ENCODE data around the gene STRN3. TPM values are rescaled to one million over a fixed set of nuclear protein-coding genes. Genes with fewer than 3 reads are reported as not detected.

Gene STRN3
- total and polyA plus RNA-seq, 2 of the 8 experiments (the other 6 are each of a cell fraction or from before 2014, with no cell fraction given), result 8.7 to 38.1 TPM

GRCh38 chr14:30996892-30997659 is 29.1 kb downstream of the STRN3 start:
- FAIRE-seq (no peak), DNase-seq (ENCODE audit: low read depth in 1 of 2, low spot score in 2 of 2) (no peak)
- Histone ChIP-seq H3K4me1 (replicated peaks in 1 of 4; ENCODE audit: control insufficient read depth in 3 of 4, insufficient read depth in 4 of 4, low read length in 3 of 4) (peaks cover 6 to 17% (median 9%) of the 10 kb centered on the region in 4 experiments; a peak in 6 of 7 replicates), H3K4me3 (ENCODE audit: extremely low read depth in 1 of 4, insufficient read depth in 2 of 4, low read depth in 3 of 4, low read length in 4 of 4) (0 out of 8 replicates have a peak overlapping the region, but pooled peaks of 1 of the 4 experiments have one; percentile 4), H3K27ac (ENCODE audit: low read depth, low read length) (no peak overlapping the region), H2BK20ac (ENCODE audit: low read length) (no peak overlapping the region), H3K23me2 (ENCODE audit: low read depth, low read length) (no peaks in the 10 kb centered on the region), H3K79me2 (ENCODE audit: control insufficient read depth in 1 of 2, insufficient read depth in 2 of 2, low read length in 2 of 2) (peaks cover 9 to 94% of the 10 kb centered on the region in 2 experiments), H2BK15ac (ENCODE audit: low read length) (no peak overlapping the region), H3K56ac (replicated peaks; ENCODE audit: insufficient read length, low read depth, low read length) (no peak overlapping the region), H3K9me3 (ENCODE audit: insufficient read depth in 2 of 2, low read depth in 1 of 2, low read length in 1 of 2) (peaks cover 0 to 3% of the 10 kb centered on the region in 2 experiments; a peak in 1 of 4 replicates), H2BK5ac (ENCODE audit: low read depth, low read length) (0 out of 2 replicates have a peak overlapping the region, but pooled peaks have one; percentile 45), H4K8ac (ENCODE audit: extremely low read depth, insufficient read depth, low read length) (no peak overlapping the region), H2BK120ac (replicated peaks; ENCODE audit: low read depth, low read length) (no peak overlapping the region), H3K14ac (ENCODE audit: insufficient read length) (no peak overlapping the region), H3K18ac (ENCODE audit: extremely low read depth, low read length) (peak overlapping the region; percentile 53; the same call in 1 of the 2 replicates), H3K9ac (replicated peaks in 1 of 4; ENCODE audit: extremely low read depth in 1 of 4, low read depth in 3 of 4, low read length in 3 of 4) (no peak overlapping the region; a peak in 1 of 7 replicates), H4K20me1 (replicated peaks in 1 of 2; ENCODE audit: control insufficient read depth in 1 of 2, insufficient read depth in 2 of 2, low read length in 2 of 2) (peaks cover 14 to 18% of the 10 kb centered on the region in 2 experiments), H3K4me2 (ENCODE audit: insufficient read depth in 1 of 2, low read depth in 2 of 2, low read length in 2 of 2) (peak overlapping the region; percentile 48 to 54), H4K91ac (replicated peaks; ENCODE audit: insufficient read length, low read length) (no peak overlapping the region), H3K23ac (ENCODE audit: insufficient read length) (no peak overlapping the region), H2AK5ac (ENCODE audit: low read depth, low read length) (no peak overlapping the region), H2BK12ac (ENCODE audit: low read depth, low read length) (no peak overlapping the region; the same call in 1 of the 2 replicates), H4K5ac (ENCODE audit: insufficient read length, low read depth, low read length) (no peak overlapping the region), H3K79me1 (ENCODE audit: low read depth, low read length) (peaks cover 4% of the 10 kb centered on the region; the same call in 1 of the 2 replicates), H3K27me3 (replicated peaks in 1 of 4; ENCODE audit: control insufficient read depth in 3 of 4, extremely low read depth in 1 of 4, insufficient read depth in 3 of 4, low read length in 3 of 4) (no peaks in the 10 kb centered on the region), H3K36me3 (ENCODE audit: control insufficient read depth in 2 of 4, insufficient read depth in 4 of 4, low read length in 3 of 4) (no peaks in the 10 kb centered on the region), H3K4ac (replicated peaks; ENCODE audit: insufficient read length, low read depth, low read length) (no peak overlapping the region), H2AFZ (ENCODE audit: low read length) (no peak overlapping the region)
- TF ChIP-seq SP1 (IDR thresholded peaks at IDR 0.05; ENCODE audit: low read depth, low read length), result 0 out of 2 replicates have a peak, but pooled peaks have one; percentile 16
- no peak for TF ChIP-seq USF2 (IDR thresholded peaks at IDR 0.05; ENCODE audit: low read length)
- POLR2A ChIA-PET (ENCODE audit: partially characterized antibody), result no interaction called here
- WGBS, 2 experiments (ENCODE audit: extremely low coverage in 1 of 2, insufficient coverage in 1 of 2, insufficient read length in 1 of 2, insufficient replicate concordance in 2 of 2, low coverage in 1 of 2, low lambda C conversion rate in 2 of 2, missing lambda C conversion rate in 1 of 2), result 31% methylated on average over 4 of the region's 4 CpGs; no CpG with 5 or more reads in 1 of the 2 experiments
- CTCF ChIA-PET (ENCODE audit: partially characterized antibody), result interaction anchor here (1.1 to 1.5 kb wide), 2 partner anchors 8 to 17 kb away, joined by 3 to 7 read pairs; no protein-coding TSS in a partner anchor

Data from H1 (cell line).